HG02938 (cell line): ENCODE measurements around the gene NKD2.
"Not testable (repeated sequence)": the region's sequence is repeated elsewhere in the genome, so short reads cannot be mapped to it uniquely, and the experiment has no call there.

Experiments
- ATAC-seq: cut with Tn5 transposase; IDR thresholded peaks from one replicate; pipeline ENCODE4 v1.9.1; 2021; ENCODE audit warnings: mild to moderate bottlenecking, moderate library complexity; ENCODE audit not compliant: unreplicated experiment

NKD2 gene

GRCh38 chr5:1054799-1055775, 46.5 kb downstream of the NKD2 start:
- ATAC-seq = no peak

- ATAC-seq = no peak
These were observed 47.5 kb downstream of the NKD2 start for GRCh38 chr5:1055896-1056610.

- ATAC-seq = no peak
These were observed 48.2 kb downstream of the NKD2 start for GRCh38 chr5:1056611-1057484.

- ATAC-seq = no peak
These were observed 49.0 kb downstream of the NKD2 start for GRCh38 chr5:1057485-1058082.

- no peak for ATAC-seq
These were observed 49.7 kb downstream of the NKD2 start for GRCh38 chr5:1058083-1058945.

GRCh38 chr5:1058988-1059883, 50.6 kb downstream of the NKD2 start:
- ATAC-seq = no peak

GRCh38 chr5:1059884-1060263, 51.3 kb downstream of the NKD2 start:
- no peak for ATAC-seq

- no peak for ATAC-seq
These were observed 52.0 kb downstream of the NKD2 start for GRCh38 chr5:1060535-1060981.

- ATAC-seq = not testable (repeated sequence)
These were observed 52.7 kb downstream of the NKD2 start for GRCh38 chr5:1061292-1061691.

GRCh38 chr5:1061916-1062315, 53.3 kb downstream of the NKD2 start:
- no peak for ATAC-seq

- no peak for ATAC-seq
These were observed 54.4 kb downstream of the NKD2 start for GRCh38 chr5:1062761-1063568.

- no peak for ATAC-seq
These were observed 55.2 kb downstream of the NKD2 start for GRCh38 chr5:1063661-1064382.

GRCh38 chr5:1064383-1065142, 56.0 kb downstream of the NKD2 start:
- ATAC-seq = no peak

- ATAC-seq = no peak
These were observed 56.6 kb downstream of the NKD2 start for GRCh38 chr5:1065143-1065750.

- no peak for ATAC-seq
These were observed 57.5 kb downstream of the NKD2 start for GRCh38 chr5:1065891-1066650.
